Right ventricle myocardium inferior (tissue), 1 donor: ENCODE measurements around the gene PCGF5. TPM values are rescaled to one million over a fixed set of nuclear protein-coding genes. Genes with fewer than 3 reads are reported as not detected.

Experiments
- ATAC-seq: fragments of 200-7000 bp; cut with Tn5 transposase; one replicate; pipeline ENCODE4 v1.9.1; 2020; ENCODE audit warnings: mild to moderate bottlenecking, moderate library complexity
- DNase-seq: peaks from one replicate; pipeline ENCODE4 v3.0.0; 2021; ENCODE audit errors: missing footprints
- intact Hi-C: fragments of 100-400 bp; cut with DNase I; formaldehyde crosslinking; loops from one replicate; pipeline ENCODE4 v1.11.0; 2022
- total RNA-seq: library from RNA; stranded (reverse); fragmentation: NEBNext Ultra II Directional; extraction: Animal tissue kit (Norgen Biotek cat#: 25700); gene quantifications from one replicate; pipeline ENCODE4 v1.2.1, GENCODE V29; 2021
- donor health status: DM: no; HTN: yes; CAD: no; lungs with severe emphysema.

PCGF5 gene
- total RNA-seq, 1 donor from 2014 or later: 63.2 TPM

DNA sequence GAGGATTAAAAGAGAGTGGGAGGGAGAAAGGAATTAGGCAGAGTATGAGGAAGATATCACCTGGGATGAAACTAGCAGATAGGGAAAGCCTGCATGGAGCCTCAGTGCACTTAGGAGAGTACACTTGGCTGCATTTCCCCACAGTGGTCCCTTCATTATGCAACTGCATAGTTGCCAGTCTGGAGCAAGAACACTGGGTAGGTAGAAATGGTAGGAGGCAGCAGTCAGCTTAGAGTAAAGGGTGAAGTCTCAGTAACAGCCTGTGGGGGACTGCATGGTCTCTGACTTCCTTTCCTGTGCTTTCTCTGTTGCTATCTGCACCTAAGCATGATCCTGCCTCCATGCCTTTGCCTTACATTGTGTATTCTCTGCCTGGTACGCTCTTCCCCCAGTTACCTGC lies 14.0 kb upstream of the PCGF5 start:
- DNase-seq (no peak), ATAC-seq (peak; percentile 57)
- intact Hi-C loops: no loop called here

DNA sequence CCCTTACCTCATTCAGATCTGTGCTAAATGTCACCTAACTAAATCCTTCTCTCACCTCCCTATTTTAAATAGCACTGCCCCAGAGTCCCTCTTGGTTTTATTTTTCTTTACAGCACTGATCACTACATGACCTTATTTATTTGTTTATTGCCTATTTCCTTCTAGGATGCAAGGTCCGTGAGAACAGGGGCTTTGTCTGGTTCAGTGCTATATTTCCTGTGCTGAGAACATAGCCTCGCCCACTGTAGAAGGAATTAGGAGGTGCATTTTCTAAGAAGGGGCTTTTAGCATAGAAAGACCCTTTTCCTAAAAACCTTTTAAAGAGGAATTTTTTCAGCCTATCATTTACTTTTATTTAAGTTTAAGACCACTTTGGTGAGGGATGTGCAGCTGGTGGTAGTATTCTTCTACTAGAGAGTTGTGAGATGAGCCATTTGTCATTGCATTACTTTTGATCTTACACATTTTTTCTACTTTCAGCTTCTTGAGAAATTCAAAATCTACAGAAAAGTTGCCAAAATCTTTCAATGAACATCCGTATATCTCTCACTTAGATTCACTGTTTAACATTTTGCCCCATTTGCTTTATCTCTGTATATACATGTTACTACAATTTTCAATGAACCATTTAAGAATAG lies 13.5 kb upstream of the PCGF5 start:
- ATAC-seq (no peak), DNase-seq (no peak)
- intact Hi-C loops: no loop called here

DNA sequence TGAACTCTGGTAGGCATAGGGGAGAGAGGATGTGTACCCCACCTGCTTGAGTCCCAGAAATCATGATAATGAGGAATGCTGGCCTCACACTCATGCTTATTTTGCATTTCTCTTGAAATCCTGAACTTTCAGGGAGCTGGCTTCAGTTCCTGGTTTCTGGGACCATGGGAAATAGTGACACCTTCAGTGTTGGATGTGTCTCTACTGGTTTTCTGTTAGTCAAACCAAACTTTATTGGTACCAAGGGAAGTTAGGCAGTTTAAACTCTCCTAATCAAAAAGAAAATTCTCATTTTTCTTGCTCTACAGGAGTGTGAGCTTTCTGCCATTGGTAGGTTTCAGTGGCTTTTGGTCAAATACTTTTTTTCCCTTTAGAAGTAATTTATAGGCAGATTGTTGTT lies 11.8 kb upstream of the PCGF5 start:
- ATAC-seq: no peak
- intact Hi-C loops: no loop called here
- no peak for DNase-seq

DNA sequence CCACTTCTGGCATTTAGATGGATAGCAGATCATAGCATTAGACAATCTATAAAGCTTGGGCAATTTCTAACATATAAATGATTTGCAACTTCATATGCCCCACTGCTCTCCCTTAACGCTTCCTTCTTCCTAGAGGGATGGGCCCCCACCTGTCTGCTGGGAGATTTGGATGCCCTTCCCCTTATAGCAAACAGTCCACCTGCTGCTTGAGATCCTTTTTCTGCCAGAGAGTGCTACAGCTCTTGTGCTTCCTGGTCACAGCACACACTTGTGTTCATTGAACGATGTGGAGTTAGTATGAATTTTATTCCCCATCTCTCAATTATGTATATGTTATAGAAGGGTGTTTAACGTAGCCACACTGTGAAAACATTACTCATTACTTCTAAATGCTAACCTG lies 10.4 kb upstream of the PCGF5 start:
- intact Hi-C loops: no loop called here
- no peak for ATAC-seq

DNA sequence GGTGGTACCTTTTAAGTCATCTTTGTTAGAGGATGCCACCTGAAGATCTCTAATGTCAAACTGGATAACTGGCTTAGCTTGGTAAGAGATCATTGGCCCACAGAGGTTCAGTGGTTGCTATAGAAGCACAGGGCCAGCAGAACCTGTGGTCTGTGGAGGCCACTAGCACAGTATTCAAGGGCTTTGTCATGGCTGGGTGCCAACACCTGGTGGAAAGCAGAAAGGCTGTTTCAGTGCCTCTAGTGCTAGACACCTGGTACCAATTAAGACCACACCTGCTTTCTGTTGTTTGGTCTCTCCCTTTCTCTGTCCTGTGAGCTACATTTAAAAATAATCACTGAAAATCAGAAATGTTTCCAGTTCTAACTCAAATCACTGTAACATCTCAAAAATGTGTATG lies 10.0 kb upstream of the PCGF5 start:
- intact Hi-C loops: no loop called here
- ATAC-seq (no peak), DNase-seq (no peak)

More for the DNA sequence above, 10.4 kb upstream of the PCGF5 start:
- no peak for DNase-seq

DNA sequence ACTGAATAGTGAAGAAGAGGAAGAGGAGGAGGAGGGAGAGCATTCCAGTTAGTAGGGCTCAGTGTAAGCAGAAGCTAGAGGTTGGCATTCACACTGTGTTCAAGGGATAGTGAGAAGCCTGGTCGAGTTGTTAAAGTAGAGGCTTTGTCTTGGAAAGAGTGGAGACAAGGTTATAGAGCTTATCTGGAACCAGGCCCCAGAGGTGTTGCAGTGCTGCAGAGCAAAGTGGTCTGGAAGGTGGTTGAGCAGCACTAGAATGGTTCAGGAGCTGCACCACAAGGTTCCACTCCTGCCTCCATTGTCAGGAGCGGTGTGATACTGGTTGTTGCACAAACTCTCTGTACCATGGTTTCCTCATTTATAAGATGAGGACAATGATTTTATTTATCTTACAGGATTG lies 8.8 kb upstream of the PCGF5 start:
- intact Hi-C loops: no loop called here
- ATAC-seq (no peak), DNase-seq (no peak)

DNA sequence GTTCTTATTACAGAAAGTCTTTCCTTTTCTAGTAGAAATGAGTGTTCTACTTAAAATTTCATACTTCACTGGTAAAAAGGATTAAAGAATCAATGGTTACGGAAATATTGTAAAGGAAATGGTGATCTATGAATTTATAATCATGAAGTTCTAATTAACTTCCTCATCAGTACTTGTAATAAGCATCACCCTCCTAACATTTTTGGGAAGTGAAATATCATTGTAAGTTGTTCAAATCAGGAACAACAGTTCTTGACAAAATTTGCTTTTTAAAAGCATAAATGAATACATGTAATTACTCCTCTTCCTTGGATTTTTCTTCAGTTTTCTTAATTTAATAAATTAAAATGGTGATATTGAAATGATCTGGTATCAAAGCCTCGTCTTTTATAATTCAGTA lies 5.6 kb upstream of the PCGF5 start:
- DNase-seq: no peak
- intact Hi-C loops: no loop called here
- no peak for ATAC-seq

DNA sequence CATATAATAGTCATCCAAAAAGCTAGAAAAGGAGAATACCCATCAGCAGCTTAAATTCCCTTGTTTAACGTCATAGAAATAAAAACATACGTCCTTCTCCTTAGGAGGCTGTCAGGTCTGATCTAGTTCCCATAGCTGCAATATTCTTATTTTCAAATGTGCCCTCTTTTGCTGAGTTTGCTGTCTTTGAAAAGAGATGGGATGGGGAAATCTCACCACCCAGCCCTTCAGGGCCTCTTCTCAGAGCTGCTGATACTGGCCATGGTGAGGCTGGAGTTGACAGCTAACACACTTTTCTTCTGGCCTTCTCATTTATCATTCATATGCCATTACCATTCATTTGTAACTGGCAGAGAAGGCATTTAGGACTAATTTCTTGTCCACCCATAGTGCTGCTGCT lies 5.1 kb upstream of the PCGF5 start:
- intact Hi-C loops: no loop called here
- no peak for ATAC-seq
- DNase-seq: no peak

DNA sequence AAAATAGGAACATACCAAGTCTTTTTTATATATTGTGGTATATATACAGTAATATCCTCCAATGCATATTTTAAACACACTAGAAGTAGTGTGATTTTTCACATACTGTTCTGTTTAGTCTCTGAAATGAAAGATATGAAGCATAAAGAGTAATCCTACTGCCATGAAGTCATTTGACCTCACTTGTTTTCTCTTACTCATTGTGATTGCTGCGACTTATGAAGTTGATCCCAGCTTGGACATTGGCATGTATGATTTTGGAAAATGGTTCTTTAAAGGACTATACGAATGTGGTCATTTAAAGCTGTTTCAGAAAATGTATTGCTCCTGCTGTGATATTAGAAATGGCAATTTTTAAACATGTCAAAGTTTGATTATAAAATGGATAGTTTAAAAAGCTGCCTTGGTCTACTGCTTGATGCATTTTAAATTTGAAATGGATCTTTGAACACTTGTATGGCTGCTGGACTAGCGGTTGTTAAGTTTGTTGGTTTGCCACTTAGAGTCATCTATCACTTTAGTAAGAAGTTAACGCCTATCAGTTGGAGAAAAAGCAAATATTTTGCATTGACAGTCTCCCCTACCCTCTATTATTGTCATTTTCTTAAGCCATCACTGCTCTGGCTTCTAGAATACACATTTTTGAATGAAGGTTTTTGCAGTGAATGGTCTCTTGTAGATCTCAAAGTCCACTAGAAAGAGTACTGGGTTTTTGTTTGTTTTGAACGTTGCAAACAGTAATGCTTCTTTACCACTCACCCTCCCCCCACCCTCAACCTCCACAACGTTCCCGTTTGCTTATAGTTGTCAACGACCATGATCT lies 881 bp upstream of the PCGF5 start:
- intact Hi-C loops: loop anchor here (2.0 to 10.0 kb wide), 2 partner anchors 57 to 125 kb away; no protein-coding TSS in a partner anchor
- no peak for DNase-seq
- ATAC-seq: no peak

DNA sequence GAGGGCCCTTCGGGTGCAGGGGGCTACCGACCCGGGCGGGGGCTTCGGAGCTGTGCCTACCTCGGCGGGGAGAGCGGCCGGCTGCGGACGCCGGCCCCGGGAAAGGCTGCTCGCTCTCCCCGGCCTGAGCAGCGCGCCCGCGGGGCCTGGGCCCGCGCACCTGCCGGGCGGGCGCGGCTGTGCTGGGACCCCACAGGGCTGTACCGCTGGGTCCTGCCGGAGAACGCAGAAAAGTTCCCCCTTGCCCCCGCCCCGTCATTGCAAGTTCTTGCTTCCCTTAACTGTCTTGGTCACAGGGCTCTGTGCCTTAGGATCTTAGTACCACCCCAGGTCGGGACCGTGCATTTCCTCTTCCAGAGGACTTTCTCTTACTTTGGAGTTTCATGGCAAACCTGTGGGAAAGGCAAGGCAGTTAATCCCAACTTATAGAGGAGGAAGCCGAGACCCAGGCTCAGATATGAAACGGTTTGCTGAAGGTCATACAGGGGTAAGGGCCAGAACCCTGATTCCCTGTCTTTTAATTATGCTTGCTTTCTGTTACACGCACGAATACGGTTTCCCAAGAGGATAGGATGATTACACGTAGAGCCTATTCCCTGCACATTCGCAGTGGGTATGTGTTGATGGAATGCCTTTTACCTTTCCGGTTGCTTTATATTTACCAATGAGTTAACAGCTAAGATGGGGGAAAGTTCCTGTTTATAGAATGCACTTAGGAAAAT lies 652 bp downstream of the PCGF5 start:
- intact Hi-C loops: loop anchor here (2.0 to 10.0 kb wide), 2 partner anchors 58 to 126 kb away; no protein-coding TSS in a partner anchor
- DNase-seq (no peak), ATAC-seq (peak; percentile 45)

DNA sequence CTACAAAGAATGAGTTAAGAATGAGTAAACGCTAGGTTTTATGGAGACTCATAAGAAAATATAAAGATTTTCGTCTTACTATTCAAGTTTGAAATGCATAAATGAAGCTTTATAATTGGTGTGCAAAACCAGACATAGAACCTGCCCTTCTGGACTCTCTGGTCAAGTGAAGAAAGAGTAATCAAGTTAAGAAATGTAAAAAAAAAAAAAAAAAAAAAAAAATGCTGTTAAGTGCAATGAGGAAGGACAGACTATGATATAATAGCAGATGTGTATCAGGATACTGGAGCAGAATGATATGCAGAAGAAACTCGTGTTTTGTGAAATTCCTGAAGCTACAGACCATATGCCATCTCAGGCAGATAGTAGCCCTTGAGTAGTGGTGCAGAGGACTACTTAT lies 5.6 kb downstream of the PCGF5 start:
- intact Hi-C loops: loop anchor here (10.0 kb wide), 1 partner anchor 131 kb away; no protein-coding TSS in a partner anchor
- DNase-seq (no peak), ATAC-seq (no peak)

DNA sequence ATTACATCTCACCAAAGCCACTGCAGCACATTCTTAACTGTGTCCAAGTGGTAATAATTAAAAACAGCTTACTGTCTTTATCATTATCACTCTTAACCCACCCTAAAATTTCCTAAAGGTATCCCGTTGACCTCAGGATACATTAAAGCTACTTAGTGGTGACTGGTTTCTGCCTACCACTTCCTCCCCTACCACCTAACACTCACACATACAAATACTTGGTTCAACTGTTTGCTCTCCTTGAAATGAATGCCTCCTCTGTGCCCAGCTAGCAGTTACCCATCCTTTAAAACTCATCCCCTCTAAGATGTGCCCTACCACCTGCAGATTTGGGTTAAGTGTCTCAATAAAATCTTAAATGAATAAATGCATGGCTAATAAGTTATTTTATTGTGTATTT lies 7.1 kb downstream of the PCGF5 start:
- intact Hi-C loops: loop anchor here (10.0 kb wide), 1 partner anchor 133 kb away; no protein-coding TSS in a partner anchor
- no peak for ATAC-seq
- no peak for DNase-seq

DNA sequence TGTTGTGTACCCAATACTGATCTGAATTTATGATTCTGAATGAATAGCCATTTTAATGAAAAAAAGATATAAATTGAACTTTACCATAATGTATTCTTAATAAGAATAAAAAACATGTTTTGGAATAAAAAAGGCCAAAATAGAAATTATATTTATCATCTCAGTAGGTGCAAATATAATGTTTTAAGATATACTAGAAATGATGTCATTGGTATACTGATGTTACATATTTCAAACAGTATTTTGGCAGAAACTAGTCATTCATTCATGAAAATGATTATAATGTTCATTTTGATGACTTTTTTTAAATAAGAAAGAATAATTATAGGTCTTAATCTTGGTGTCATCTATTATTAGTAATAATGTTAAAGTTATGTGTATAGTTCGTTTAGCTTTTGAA lies 9.2 kb downstream of the PCGF5 start:
- intact Hi-C loops: loop anchor here (10.0 kb wide), 1 partner anchor 135 kb away; no protein-coding TSS in a partner anchor
- ATAC-seq (no peak), DNase-seq (no peak)

DNA sequence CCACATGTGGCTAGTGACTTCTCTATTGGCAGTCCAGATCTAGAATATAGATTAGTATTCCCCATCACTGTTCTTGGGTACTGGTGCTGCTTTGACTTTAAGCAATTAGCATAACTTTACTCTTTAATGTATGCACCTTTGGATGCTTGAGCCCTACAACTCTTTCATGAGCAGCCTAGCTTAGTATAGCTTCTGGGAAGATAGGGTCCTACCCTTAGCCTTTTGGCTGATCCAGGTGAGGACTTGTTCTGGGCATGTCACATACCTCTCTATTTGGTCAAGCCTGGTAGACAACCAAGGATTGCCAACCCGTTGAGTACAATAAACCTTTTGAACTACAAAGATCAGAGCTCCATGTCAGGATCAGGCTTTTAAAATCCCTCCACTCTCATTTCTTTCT lies 17.7 kb downstream of the PCGF5 start:
- intact Hi-C loops: no loop called here
- ATAC-seq (no peak), DNase-seq (no peak)

DNA sequence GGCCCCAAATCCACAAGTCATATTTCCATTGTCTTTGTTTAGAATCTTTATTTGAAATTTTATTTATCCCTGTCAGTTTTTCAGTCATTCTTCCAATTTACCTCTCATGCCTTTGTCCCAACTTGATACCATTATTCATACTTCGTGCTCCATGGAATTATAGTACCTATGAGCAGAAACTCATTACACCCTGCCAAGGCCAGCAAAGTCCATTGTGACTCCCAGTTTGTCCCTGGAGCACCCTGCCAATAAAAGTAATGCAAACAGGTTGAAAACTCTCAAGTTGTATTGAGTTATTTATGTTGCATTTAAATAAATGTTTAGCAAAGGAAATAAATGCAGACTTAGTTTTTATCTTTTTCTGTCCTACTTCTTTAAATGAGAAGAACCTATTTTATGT lies 19.3 kb downstream of the PCGF5 start:
- DNase-seq (no peak), ATAC-seq (no peak)
- intact Hi-C loops: no loop called here

DNA sequence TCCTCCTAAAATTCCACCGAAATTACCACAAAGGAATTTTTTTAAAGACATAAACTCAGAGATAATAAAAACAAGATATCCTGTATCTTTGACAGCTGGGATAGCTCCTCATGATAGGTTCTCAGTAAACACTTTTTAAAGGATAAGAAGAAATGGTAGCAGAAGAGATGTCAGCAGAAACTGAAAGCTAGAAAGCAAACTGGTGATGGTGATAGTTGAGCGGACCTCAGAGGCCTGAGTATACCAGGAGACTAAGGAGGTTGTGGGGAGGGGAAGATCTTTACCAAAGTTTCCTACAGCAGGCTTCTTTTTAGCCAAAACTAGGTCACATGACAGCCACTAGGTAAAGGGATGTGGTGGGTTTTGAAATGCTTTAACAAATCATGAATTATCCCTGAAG lies 22.5 kb downstream of the PCGF5 start:
- no peak for DNase-seq
- no peak for ATAC-seq
- intact Hi-C loops: no loop called here

DNA sequence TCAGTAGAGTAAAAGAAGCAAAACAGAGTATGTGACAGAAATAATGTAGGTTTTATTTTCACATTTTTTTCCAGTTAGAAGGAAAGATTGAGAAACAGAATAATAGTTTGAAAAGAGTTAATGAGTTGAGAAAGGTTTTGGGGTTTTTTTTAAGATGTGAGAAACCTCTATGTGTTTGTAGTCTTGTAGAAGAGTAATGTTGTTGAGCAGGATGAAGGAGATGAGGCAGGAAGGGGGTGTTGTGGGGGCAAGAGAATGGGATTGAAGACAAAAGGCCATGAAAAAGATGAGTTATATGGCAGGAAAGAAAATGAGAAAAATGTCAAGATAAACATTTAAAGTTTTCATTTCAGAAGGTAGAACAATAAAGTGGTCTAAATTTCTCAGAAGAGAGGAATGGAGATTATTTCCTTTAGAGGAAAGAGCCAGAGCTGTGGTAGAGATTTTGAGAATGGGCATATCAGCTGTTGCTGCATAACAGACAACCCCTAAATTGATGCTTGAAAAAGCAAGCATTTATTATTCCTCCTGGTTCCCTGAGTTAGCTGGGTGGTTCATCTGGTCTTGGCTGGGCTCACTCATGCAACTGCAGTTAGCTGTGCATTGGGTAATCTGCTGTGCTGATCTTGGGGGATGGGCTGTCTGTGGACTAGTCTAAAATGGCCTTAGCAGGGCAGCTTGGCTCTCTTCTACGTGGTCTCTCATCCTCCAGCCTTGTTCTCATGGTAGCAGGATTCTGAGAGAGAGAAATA lies 27.1 kb downstream of the PCGF5 start:
- no peak for DNase-seq
- intact Hi-C loops: loop anchor here (5.0 kb wide), 1 partner anchor 85 kb away; no protein-coding TSS in a partner anchor

DNA sequence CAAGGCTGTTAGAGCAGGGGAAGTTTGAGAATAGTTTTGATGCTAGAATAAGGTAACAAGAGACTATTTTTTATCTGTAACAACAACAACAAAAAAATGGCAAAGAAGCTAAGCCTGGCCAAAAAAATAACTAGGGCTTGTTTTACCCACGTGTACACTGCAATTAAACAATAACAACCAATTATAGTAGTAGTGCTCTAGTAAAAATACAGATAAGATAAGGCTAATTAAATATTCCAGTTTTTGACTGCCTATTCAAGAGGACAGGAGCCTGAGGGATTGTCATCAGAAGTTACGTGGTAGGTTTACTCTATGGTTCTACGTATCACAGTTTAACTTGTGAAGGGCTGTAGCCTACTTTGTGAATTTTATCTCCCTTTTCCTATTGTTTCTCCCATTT lies 29.2 kb downstream of the PCGF5 start:
- DNase-seq (no peak), ATAC-seq (no peak)
- intact Hi-C loops: loop anchor here (2.0 to 5.0 kb wide), 4 partner anchors 87 to 369 kb away; no protein-coding TSS in a partner anchor

More for the DNA sequence above, 27.1 kb downstream of the PCGF5 start:
- peak; percentile 31 for ATAC-seq

DNA sequence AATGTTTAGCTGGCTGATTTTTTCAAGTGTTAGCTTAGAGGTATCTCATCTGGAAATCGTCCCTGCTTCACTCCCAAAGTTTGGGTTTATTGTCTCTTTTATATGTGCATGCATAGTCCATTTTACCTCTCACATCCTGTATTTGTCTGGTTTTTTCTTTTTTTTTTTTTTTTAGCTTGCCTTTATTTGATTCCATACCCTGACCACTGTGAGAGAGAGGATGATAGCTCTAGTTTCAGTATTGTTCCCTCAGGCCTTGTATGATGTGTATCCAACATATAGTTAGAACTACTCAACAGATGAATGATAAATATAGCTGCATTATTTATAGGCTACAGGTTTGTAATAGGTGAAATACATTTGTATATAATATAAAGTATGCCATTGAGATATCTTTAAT lies 29.9 kb downstream of the PCGF5 start:
- DNase-seq (no peak), ATAC-seq (no peak)
- intact Hi-C loops: loop anchor here (2.0 kb wide), 3 partner anchors 160 to 370 kb away; no protein-coding TSS in a partner anchor
